T-helper 17 cell (primary cell): ENCODE results near the gene PVALEF. TPM values are rescaled to one million over a fixed set of nuclear protein-coding genes. Genes with fewer than 3 reads are reported as not detected.
A peak's percentile ranks its signal among the peaks of the same experiment; 100 is the strongest.

Experiments
- ATAC-seq: fragments of 150-1000 bp; cut with Tn5 transposase; 2 replicates; pipeline ENCODE4 v1.10.0; 2021; ENCODE audit warnings: mild to moderate bottlenecking, moderate library complexity
- DNase-seq, 3 donors: peaks; one replicate each; pipeline versions ENCODE4 v3.0.0 to v3.0.0-alpha.2; 2020 to 2021
- H3K9me3 ChIP-seq: one replicate; pipeline ENCODE4 v1.7.0; 2013; ENCODE audit warnings: low read length, mild to moderate bottlenecking; ENCODE audit not compliant: control insufficient read depth, poor library complexity, severe bottlenecking
- H3K27ac Mint-ChIP-seq: one replicate; pipeline ENCODE4 v1.8.0; 2022; ENCODE audit warnings: mild to moderate bottlenecking, moderate library complexity, mixed read lengths
- H3K27me3 Mint-ChIP-seq: one replicate; pipeline ENCODE4 v1.8.0; 2022; ENCODE audit warnings: mixed read lengths
- H3K36me3 Mint-ChIP-seq: one replicate; pipeline ENCODE4 v1.8.0; 2022; ENCODE audit warnings: low read depth, mixed read lengths
- H3K4me1 Mint-ChIP-seq: one replicate; pipeline ENCODE4 v1.8.0; 2022; ENCODE audit warnings: mild to moderate bottlenecking, mixed read lengths
- H3K4me3 Mint-ChIP-seq: one replicate; pipeline ENCODE4 v1.8.0; 2022; ENCODE audit warnings: mild to moderate bottlenecking, moderate library complexity, mixed read lengths
- total RNA-seq, 4 donors: library from RNA in 2 of 4; stranded (reverse) in 2 of 4; gene quantifications; one replicate each; pipeline ENCODE4 v1.2.3 and lab custom pipeline; 2022 to 2026

Gene PVALEF
- total RNA-seq, 2 donors from 2014 or later: not detected

DNA sequence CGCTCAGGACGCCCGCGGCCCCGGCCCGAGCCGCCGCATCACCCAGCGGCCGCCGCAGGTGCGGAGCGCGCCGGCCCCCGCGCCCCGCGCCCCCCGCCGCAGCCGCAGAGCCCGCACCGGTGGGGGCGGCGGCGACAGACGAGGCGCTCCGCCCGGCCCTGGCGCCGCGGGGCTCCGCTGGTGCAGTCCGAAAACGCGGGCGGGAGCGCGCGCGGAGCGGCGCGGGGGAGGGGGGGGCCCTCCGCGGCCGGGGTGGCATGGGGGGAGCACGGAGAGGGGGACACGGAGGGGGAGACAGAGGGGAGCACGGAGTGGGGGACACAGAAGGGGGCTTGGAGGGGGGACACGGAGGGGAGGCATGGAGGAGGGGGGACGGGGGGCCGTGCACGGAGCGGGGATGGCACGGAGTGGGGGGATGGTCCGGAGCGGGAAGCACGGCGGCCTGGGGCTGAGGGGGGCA, 756 bp downstream of the PVALEF start, which contains the start of gene AATK:
AATK (minus strand) TSS at position 189 of the 460 bp plus-strand sequence. CDS start 229 bp downstream, outside the sequence.
- ATAC-seq: no peak
- H3K36me3 Mint-ChIP-seq: no peaks in the 10 kb centered on the region

DNA sequence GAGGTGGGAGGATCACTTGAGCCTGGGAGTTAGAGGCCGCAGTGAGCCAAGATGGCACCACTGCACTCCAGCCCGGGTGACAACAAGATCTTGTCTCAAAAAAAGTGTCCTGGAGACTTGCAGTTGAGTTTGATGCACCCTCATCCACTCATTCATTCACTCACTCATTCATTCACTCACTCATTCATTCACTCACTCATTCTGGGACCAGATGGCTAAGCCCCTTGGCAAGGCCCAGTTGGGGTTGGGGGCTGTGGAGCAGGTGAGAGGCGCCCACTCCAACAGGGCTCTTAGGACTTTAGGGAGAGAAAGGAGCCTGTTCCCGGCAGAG, 1.9 kb downstream of the PVALEF start:
- H3K4me3 Mint-ChIP-seq: peak overlapping the region; percentile 76
- H3K9me3 ChIP-seq: no peaks in the 10 kb centered on the region
- ATAC-seq (no peak), DNase-seq (no peak)
- no peaks in the 10 kb centered on the region for H3K4me1 Mint-ChIP-seq
- H3K36me3 Mint-ChIP-seq: no peaks in the 10 kb centered on the region
- no peak overlapping the region for H3K27ac Mint-ChIP-seq
- H3K27me3 Mint-ChIP-seq: peaks cover 30% of the 10 kb centered on the region

More for the DNA sequence above, 756 bp downstream of the PVALEF start, which contains the start of gene AATK:
- H3K4me3 Mint-ChIP-seq: peak within 1 kb of the TSS; percentile 71
- DNase-seq: no peak
- H3K4me1 Mint-ChIP-seq: peaks cover 2% of the 10 kb centered on the region
- H3K27me3 Mint-ChIP-seq: peaks cover 35% of the 10 kb centered on the region
- no peaks in the 10 kb centered on the region for H3K9me3 ChIP-seq
- H3K27ac Mint-ChIP-seq: no peak within 1 kb of the TSS

DNA sequence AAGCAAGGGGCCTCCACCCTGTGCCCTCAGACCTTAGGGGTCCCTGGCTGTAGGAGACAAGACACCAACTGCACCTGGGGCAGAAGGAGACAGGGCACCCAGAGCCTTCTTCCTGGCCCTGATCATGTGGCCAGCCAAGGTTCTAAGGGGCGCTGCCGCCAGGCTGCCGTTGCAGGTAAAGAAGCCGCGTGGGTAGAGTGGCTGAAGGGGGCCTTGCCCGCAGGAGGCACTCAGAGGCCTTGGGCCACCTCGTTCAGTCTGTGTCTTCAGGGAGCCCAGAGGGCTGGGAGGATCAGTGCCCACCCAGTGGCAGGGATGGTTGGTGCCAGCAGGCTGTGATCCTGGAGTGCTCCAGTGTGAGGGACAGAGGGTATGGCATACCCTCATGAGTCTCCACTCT, 2.3 kb downstream of the PVALEF start:
- Mint-ChIP-seq H3K27ac (no peak overlapping the region), H3K27me3 (peaks cover 30% of the 10 kb centered on the region), H3K4me1 (no peaks in the 10 kb centered on the region)

GRCh38 chr17:81169870-81170309, 4.6 kb downstream of the PVALEF start:
- Mint-ChIP-seq H3K4me3 (no peak overlapping the region), H3K27ac (no peak overlapping the region), H3K4me1 (no peaks in the 10 kb centered on the region), H3K36me3 (no peaks in the 10 kb centered on the region), H3K27me3 (peaks cover 11% of the 10 kb centered on the region)
- no peaks in the 10 kb centered on the region for H3K9me3 ChIP-seq
- ATAC-seq (no peak), DNase-seq (no peak)

More for the DNA sequence above, 2.3 kb downstream of the PVALEF start:
- DNase-seq (no peak), ATAC-seq (no peak)
- no peaks in the 10 kb centered on the region for H3K9me3 ChIP-seq
- no peaks in the 10 kb centered on the region for H3K36me3 Mint-ChIP-seq
- peak overlapping the region; percentile 76 for H3K4me3 Mint-ChIP-seq

GRCh38 chr17:81170727-81171494, 5.6 kb downstream of the PVALEF start:
- no peaks in the 10 kb centered on the region for H3K36me3 Mint-ChIP-seq
- H3K4me3 Mint-ChIP-seq: no peak overlapping the region
- H3K27me3 Mint-ChIP-seq: peaks cover 11% of the 10 kb centered on the region

GRCh38 chr17:81171941-81172340, 6.6 kb downstream of the PVALEF start:
- Mint-ChIP-seq H3K4me1 (no peaks in the 10 kb centered on the region), H3K27ac (no peak overlapping the region), H3K27me3 (peaks cover 6% of the 10 kb centered on the region), H3K4me3 (no peak overlapping the region), H3K36me3 (no peaks in the 10 kb centered on the region)
- ATAC-seq (no peak), DNase-seq (no peak)
- H3K9me3 ChIP-seq: no peaks in the 10 kb centered on the region

More at GRCh38 chr17:81170727-81171494, 5.6 kb downstream of the PVALEF start:
- H3K9me3 ChIP-seq: no peaks in the 10 kb centered on the region
- ATAC-seq: no peak
- no peaks in the 10 kb centered on the region for H3K4me1 Mint-ChIP-seq
- DNase-seq: no peak
- no peak overlapping the region for H3K27ac Mint-ChIP-seq

- Mint-ChIP-seq H3K4me1 (no peaks in the 10 kb centered on the region), H3K27ac (no peak overlapping the region), H3K36me3 (no peaks in the 10 kb centered on the region), H3K27me3 (no peaks in the 10 kb centered on the region), H3K4me3 (no peak overlapping the region)
- DNase-seq: no peak
- no peak for ATAC-seq
- H3K9me3 ChIP-seq: no peaks in the 10 kb centered on the region
Measured at GRCh38 chr17:81173052-81173761, 7.9 kb downstream of the PVALEF start.

DNA sequence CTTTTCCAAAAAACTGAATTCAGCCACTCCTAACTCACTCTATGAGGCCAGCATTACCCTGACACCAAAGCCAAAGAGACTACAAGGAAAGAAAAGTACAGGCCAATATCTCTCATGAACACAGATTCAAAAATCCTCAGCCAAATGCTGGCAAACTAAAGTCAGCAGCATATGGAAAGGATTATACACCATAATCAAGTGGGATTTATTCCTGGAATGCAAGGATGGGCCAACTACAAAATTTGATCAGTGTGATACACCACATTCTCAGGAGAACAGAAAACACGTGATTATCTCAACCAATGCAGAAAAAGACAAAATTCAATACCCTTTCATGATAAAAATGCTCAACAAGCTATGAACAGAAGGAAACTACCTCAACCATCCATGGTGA, 8.5 kb downstream of the PVALEF start:
- Mint-ChIP-seq H3K4me3 (no peak overlapping the region), H3K4me1 (no peaks in the 10 kb centered on the region), H3K27me3 (no peaks in the 10 kb centered on the region), H3K27ac (no peak overlapping the region), H3K36me3 (no peaks in the 10 kb centered on the region)
- ATAC-seq (no peak), DNase-seq (no peak)
- H3K9me3 ChIP-seq: no peaks in the 10 kb centered on the region

DNA sequence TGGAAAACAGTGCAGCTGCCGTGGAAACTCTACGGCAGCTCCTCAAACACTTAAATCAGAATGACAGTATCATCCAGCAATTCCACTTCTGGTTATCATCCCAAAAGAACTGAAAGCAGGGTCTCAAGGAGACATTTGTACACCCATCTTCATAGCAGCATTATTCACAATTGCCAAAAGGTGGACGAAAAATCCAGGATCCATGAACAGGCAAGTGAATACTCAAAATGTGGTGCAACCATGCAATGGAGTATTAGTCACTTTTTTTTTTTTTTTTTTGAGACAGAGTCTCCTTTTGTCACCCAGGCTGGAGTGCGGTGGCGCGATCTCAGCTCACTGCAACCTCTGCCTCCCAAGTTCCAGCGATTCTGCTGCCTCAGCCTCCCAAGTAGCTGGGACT, 11.4 kb downstream of the PVALEF start:
- no peaks in the 10 kb centered on the region for H3K4me1 Mint-ChIP-seq
- no peak overlapping the region for H3K4me3 Mint-ChIP-seq
- no peaks in the 10 kb centered on the region for H3K36me3 Mint-ChIP-seq
- ATAC-seq: no peak
- no peaks in the 10 kb centered on the region for H3K9me3 ChIP-seq
- no peak for DNase-seq
- no peaks in the 10 kb centered on the region for H3K27me3 Mint-ChIP-seq
- H3K27ac Mint-ChIP-seq: no peak overlapping the region

- ATAC-seq: no peak
- H3K9me3 ChIP-seq: no peaks in the 10 kb centered on the region
- no peaks in the 10 kb centered on the region for H3K27me3 Mint-ChIP-seq
- no peaks in the 10 kb centered on the region for H3K36me3 Mint-ChIP-seq
- H3K4me3 Mint-ChIP-seq: no peak overlapping the region
- no peak overlapping the region for H3K27ac Mint-ChIP-seq
- H3K4me1 Mint-ChIP-seq: peaks cover 2% of the 10 kb centered on the region
- no peak for DNase-seq
Measured at GRCh38 chr17:81178136-81179091, 13.1 kb downstream of the PVALEF start.

DNA sequence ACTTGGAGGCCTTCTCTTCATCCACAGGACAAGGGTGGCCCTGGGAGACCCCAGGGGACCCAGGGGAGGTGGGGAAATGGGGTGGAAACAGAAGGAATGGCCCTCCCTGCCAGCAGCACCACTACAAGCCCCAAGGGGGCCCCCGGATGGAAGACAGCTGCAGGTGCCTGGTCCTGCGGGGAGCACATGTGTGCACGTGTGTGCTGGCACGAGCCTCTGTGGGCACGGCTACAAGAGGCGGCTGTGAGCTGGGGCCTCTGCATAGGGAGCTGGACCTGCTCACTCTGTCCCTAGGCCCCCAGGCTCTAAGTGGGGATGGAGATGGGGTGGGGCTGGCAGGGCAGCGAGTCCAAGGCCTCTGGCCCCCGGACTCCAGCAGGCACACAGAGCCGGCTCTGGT, 13.9 kb downstream of the PVALEF start:
- Mint-ChIP-seq H3K4me1 (peaks cover 2% of the 10 kb centered on the region), H3K27me3 (no peaks in the 10 kb centered on the region), H3K36me3 (peaks cover 1% of the 10 kb centered on the region), H3K4me3 (no peak overlapping the region), H3K27ac (no peak overlapping the region)
- H3K9me3 ChIP-seq: no peaks in the 10 kb centered on the region
- DNase-seq (no peak), ATAC-seq (no peak)

DNA sequence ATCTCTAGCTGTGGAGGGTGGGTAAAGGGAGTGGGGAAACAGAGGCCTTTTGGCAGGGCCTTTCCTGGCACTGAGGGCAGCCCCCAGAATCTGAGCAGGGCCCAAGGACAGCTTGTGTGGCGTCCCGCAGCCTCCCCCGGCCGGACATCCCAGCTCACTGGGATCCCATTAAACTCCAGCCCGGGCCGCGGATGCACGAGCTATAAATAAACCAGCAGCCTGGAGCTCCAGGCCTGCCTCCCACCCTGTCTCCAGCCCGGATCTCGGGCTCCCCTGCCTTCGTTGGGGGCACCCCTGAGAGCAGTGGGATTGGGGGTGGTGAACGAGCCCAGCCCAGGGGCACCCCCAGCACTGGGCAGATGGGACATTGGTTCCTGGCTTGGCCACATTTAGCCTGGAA, 14.6 kb downstream of the PVALEF start:
- no peaks in the 10 kb centered on the region for H3K9me3 ChIP-seq
- Mint-ChIP-seq H3K36me3 (peaks cover 3% of the 10 kb centered on the region), H3K27me3 (no peaks in the 10 kb centered on the region), H3K4me1 (peaks cover 2% of the 10 kb centered on the region), H3K4me3 (no peak overlapping the region), H3K27ac (no peak overlapping the region)
- DNase-seq: no peak
- ATAC-seq: no peak
